Measurements from ENCODE around the gene TMEM182. TPM values are rescaled to one million over a fixed set of nuclear protein-coding genes. Genes with fewer than 3 reads are reported as not detected.

TMEM182 gene
- total RNA-seq, 1 experiment from 2014 or later = 5.3 TPM

GRCh38 chr2:102792568-102793208 is 30.9 kb downstream of the TMEM182 start:
- CTCF ChIA-PET = interaction anchor here (0.6 to 3.3 kb wide), 3 partner anchors 13 to 56 kb away, joined by 3 to 13 read pairs (median 3); no protein-coding TSS in a partner anchor
- Mint-ChIP-seq H3K27ac (ENCODE audit: low read depth, unreplicated experiment) (no peak overlapping the region), H3K9me3 (ENCODE audit: unreplicated experiment) (no peaks in the 10 kb centered on the region), H3K4me3 (ENCODE audit: unreplicated experiment) (no peak overlapping the region), H3K4me1 (ENCODE audit: insufficient read depth, unreplicated experiment) (no peaks in the 10 kb centered on the region), H3K27me3 (ENCODE audit: insufficient read depth, unreplicated experiment) (no peaks in the 10 kb centered on the region), H3K36me3 (ENCODE audit: insufficient read depth, unreplicated experiment) (no peaks in the 10 kb centered on the region)
- POLR2A ChIA-PET = interaction anchor here (1.0 kb wide), 1 partner anchor 38 kb away, joined by 3 read pairs; no protein-coding TSS in a partner anchor
- BruUV-seq (replicated peaks) = no TSS peak
- intact Hi-C loops (cut with micrococcal nuclease) = no loop called here
- no peak for TF ChIP-seq CTCF (IDR thresholded peaks at IDR 0.05; ENCODE audit: unreplicated experiment)
- DNase-seq (ENCODE audit: unreplicated experiment) = no peak

DNA sequence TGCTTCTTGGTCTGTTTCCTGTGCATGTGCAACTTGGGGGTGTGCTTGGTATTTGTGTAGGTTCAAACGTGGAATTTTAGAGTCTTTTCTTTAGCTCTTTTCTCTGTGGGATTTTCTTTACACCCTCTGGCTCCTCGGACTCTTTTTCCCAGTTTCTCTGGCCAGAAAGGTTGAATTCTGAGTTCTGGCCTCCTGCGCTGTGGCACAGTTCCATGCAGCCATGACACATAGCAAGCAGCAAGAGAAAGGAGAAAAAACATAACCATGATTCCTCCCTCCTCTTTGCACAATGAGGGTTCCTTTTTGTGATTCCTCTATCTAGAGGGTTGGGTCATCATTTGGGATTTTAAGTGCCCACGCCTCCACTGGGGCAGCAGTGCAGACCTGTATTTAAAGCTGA is 33.8 kb downstream of the TMEM182 start:
- H3K9me3 Mint-ChIP-seq (ENCODE audit: unreplicated experiment) = peaks cover 14% of the 10 kb centered on the region
- H3K36me3 Mint-ChIP-seq (ENCODE audit: insufficient read depth, unreplicated experiment) = no peaks in the 10 kb centered on the region
- no peak overlapping the region for H3K27ac Mint-ChIP-seq (ENCODE audit: low read depth, unreplicated experiment)
- intact Hi-C loops (cut with micrococcal nuclease) = no loop called here
- ChIA-PET POLR2A (no interaction called here), CTCF (interaction anchor here (0.8 to 3.7 kb wide), 3 partner anchors 10 to 108 kb away, joined by 3 to 19 read pairs (median 19); no protein-coding TSS in a partner anchor)
- TF ChIP-seq CTCF (IDR thresholded peaks at IDR 0.05; ENCODE audit: unreplicated experiment) = no peak
- H3K27me3 Mint-ChIP-seq (ENCODE audit: insufficient read depth, unreplicated experiment) = no peaks in the 10 kb centered on the region
- no peak for DNase-seq (ENCODE audit: unreplicated experiment)
- no peaks in the 10 kb centered on the region for H3K4me1 Mint-ChIP-seq (ENCODE audit: insufficient read depth, unreplicated experiment)
- H3K4me3 Mint-ChIP-seq (ENCODE audit: unreplicated experiment) = no peak overlapping the region
- no TSS peak for BruUV-seq (replicated peaks)

DNA sequence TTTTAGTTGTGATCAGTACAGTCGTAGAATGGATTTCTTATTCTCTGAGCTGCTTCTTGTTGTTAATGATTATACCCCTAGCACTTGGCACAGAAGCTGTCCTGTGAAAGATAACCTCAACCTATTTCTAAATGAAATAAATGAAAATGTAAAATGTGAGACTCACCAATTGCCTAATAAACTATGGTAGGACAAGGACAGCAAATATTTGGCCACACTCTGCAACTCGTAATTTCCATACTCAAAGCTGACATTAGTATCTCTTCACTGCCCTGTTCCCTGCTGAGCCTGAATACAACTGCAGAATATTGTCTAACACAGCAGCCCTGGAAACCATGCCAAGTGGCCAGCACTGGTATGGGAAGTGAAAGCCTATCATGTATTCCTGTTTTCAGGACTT is 34.5 kb downstream of the TMEM182 start:
- H3K4me3 Mint-ChIP-seq (ENCODE audit: unreplicated experiment) = no peak overlapping the region
- H3K27ac Mint-ChIP-seq (ENCODE audit: low read depth, unreplicated experiment) = no peak overlapping the region
- H3K36me3 Mint-ChIP-seq (ENCODE audit: insufficient read depth, unreplicated experiment) = no peaks in the 10 kb centered on the region
- no peaks in the 10 kb centered on the region for H3K27me3 Mint-ChIP-seq (ENCODE audit: insufficient read depth, unreplicated experiment)
- H3K4me1 Mint-ChIP-seq (ENCODE audit: insufficient read depth, unreplicated experiment) = no peaks in the 10 kb centered on the region
- POLR2A ChIA-PET = no interaction called here
- peaks cover 14% of the 10 kb centered on the region for H3K9me3 Mint-ChIP-seq (ENCODE audit: unreplicated experiment)
- no TSS peak for BruUV-seq (replicated peaks)
- TF ChIP-seq CTCF (IDR thresholded peaks at IDR 0.05; ENCODE audit: unreplicated experiment) = no peak
- CTCF ChIA-PET = interaction anchor here (0.7 to 3.7 kb wide), 4 partner anchors 9 to 109 kb away, joined by 3 to 19 read pairs (median 11); no protein-coding TSS in a partner anchor
- no peak for DNase-seq (ENCODE audit: unreplicated experiment)
- intact Hi-C loops (cut with micrococcal nuclease) = no loop called here

GRCh38 chr2:102797486-102797885 is 35.7 kb downstream of the TMEM182 start:
- DNase-seq (ENCODE audit: unreplicated experiment) = no peak
- no TSS peak for BruUV-seq (replicated peaks)
- ChIA-PET CTCF (interaction anchor here (0.6 to 3.7 kb wide), 3 partner anchors 8 to 114 kb away, joined by 3 to 19 read pairs (median 19); no protein-coding TSS in a partner anchor), POLR2A (no interaction called here)
- peaks cover 7% of the 10 kb centered on the region for H3K36me3 Mint-ChIP-seq (ENCODE audit: insufficient read depth, unreplicated experiment)
- intact Hi-C loops (cut with micrococcal nuclease) = no loop called here
- H3K27me3 Mint-ChIP-seq (ENCODE audit: insufficient read depth, unreplicated experiment) = no peaks in the 10 kb centered on the region
- no peak for TF ChIP-seq CTCF (IDR thresholded peaks at IDR 0.05; ENCODE audit: unreplicated experiment)
- H3K4me3 Mint-ChIP-seq (ENCODE audit: unreplicated experiment) = no peak overlapping the region
- no peaks in the 10 kb centered on the region for H3K4me1 Mint-ChIP-seq (ENCODE audit: insufficient read depth, unreplicated experiment)
- peaks cover 14% of the 10 kb centered on the region for H3K9me3 Mint-ChIP-seq (ENCODE audit: unreplicated experiment)
- H3K27ac Mint-ChIP-seq (ENCODE audit: low read depth, unreplicated experiment) = no peak overlapping the region
